Activated naive CD4-positive, alpha-beta T cell (primary cell): ENCODE data around the gene ECHS1.
"Not testable (repeated sequence)": the region's sequence is repeated elsewhere in the genome, so short reads cannot be mapped to it uniquely, and the experiment has no call there.

Experiments
- DNase-seq, 4 experiments: peaks; one replicate each; lab custom pipeline; 2025; lab: John Stamatoyannopoulos, UW

The ECHS1 gene

GRCh38 chr10:133373174-133374090 is at the start of gene ECHS1:
TSS of gene ECHS1 (minus strand) at chr10:133373354. CDS start at chr10:133373333, 21 bp downstream.
- DNase-seq = peak; percentile 66 to 91 (median 76)

DNA sequence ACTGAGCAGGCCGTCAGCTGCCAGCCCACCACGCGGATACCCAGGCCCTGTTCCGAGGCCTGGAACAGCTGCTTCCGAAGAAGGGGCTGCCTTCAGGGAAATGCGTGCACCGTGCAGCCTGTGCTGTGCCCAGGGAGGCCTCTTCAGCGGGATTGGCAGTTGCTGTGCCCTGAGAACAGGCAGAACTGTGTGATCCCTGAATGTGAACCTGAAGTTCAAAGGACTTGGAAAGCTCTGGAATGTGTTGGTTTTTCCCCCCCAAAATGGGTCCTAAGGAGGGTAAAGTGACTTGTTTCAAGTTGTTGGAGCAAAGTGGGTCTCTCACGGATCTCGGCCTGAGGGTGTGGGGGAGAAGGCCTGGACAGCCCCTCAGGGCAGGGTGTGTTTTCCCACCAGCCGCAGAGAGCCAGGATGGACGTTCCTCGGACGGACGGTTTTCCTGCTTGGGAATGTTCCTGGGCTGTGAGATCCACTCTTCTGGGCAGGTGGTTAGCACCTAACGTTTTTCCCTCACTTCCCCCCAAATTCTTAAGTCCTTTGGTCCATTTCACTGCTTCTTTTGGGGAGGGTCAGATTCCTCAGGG is 49.2 kb upstream of the ECHS1 start:
- no peak for DNase-seq

DNA sequence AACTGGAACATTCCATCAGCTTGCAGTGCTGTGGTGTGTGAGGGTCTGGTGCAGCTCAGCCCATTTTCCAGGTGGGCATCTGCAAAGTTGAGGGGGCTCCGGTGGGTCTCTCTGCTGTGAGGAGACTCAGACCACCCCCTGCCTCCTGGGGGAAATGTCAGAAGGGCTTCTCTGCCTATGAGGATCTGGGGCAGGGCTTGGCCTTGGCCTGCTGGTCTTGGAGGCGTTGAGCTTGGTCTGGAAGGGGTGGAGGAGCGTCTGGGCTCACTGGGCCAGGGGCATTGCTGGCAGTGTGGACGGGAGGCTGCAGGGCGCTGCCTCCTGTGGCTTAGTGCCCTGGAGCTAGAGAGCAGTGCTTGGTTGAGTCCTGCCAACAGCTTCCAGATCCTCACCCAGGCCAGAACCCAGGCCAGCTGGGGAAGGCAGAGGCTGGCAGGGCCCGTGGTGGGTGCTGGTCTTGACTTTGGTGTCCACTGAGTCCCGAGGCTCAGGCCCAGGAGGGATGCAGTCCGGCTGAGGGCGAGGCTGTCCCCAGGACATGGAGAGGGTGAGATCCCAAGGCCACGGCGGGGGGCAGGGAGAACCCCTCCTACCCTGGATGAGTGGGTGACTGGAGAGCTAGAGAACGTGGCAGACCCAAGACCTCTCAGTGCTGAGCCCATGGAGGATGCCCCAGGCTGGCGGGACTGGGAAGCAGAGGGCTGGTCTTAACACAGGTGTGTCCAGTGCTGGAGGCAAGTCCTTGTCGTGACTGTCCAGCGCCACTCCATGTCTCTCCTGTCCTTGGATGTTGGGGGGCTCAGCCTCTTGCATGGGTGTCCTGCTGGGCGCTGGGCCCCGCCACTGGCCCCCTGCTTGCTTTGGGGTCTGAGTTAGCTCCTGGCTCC is 48.4 kb upstream of the ECHS1 start:
- DNase-seq = no peak

GRCh38 chr10:133420579-133420978 is 47.4 kb upstream of the ECHS1 start:
- no peak for DNase-seq

GRCh38 chr10:133420028-133420427 is 46.9 kb upstream of the ECHS1 start:
- DNase-seq = no peak

GRCh38 chr10:133419211-133419950 is 46.2 kb upstream of the ECHS1 start:
- no peak for DNase-seq

- DNase-seq = no peak
Observed at GRCh38 chr10:133418289-133418993, 45.3 kb upstream of the ECHS1 start.

DNA sequence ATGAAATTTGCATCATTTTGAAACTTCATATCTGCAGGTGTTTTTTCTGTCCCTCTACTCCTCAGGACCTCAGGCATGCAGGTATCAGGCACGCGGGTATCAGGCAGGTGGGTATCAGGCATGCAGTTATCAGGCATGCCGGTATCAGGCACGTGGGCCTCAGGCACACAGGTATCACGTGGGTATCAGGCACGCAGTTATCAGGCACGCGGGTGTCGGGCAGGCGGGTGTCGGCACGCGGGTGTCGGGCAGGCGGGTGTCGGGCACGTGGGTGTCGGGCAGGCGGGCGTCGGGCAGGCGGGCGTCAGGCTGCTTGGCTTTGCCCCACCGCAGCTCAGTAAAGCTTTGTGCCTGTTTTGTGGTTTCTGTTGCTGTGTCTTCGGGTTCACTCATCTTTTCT is 42.6 kb upstream of the ECHS1 start:
- DNase-seq = no peak

GRCh38 chr10:133414401-133414800 is 41.2 kb upstream of the ECHS1 start:
- DNase-seq = not testable (repeated sequence)

- DNase-seq = no peak
Observed at GRCh38 chr10:133412381-133412711, 39.2 kb upstream of the ECHS1 start.

DNA sequence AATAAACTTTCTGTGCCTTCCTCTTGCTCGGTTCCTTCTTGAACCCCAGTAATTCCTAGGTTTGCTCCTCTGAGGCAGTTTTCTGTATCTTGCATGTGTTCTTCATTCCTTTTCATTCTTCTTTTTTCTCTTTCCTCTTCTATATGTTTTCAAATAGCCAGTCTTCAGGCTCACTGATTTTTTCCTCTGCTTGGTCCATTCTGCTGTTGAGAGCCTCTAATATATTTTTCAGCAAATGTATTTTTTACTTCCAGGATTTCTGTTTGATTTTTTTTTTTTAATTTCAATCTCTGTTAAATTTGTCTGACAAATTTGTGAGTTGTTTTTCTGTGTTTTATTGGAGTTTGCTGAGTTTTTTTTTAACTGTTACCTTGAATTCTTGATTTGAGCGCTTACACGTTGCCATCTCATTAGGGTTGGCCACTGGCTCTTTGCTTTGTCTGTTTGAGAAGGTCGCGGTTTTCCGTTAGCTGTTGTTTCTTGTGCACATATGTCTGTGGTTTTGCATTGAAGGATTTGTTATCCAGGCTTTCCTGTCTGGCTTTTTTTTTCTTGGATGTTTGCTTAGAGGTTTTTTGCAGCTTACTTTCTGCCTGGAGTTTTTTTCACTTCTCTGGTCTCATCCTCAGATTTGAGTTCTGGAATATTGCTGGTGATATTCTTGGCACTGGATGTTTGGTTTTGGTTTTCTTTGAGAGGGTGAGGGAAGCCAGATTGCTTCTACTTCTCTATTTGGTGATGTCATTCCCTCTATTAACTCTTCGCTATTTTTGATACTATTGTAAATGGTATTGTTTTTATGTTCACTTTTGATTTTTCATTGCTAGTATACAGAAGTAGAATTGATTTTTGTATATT is 38.6 kb upstream of the ECHS1 start:
- no peak for DNase-seq

DNA sequence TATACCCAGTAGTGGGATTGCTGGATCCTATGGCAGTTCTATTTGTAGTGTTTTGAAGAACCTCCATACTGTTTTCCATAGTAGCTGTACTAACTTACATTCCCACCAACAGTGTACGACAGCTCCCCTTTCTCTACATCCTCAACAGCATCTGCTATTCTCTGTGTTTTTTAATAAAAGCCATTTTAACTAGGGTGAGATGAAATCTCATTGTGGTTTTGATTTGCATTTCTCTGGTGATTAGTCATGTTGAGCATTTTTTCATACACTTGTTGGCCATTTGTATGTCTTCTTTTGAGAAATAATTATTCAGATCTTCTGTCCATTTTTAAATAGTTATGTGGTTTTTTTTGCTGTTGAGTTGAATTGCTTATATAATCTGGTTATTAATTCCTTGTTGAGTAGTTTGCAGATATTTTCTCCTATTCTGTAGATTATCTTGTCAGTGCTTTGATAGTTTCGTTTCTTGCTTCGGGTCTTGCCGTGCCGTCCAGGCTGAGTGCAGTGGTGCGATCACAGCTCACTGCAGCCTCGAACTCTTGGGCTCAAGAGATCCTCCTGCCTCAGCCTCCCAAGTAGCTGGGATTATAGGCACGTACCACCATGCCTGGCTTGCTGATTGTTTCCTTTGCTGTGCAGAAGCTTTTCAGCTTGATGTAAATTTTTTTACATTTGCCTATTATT is 32.8 kb upstream of the ECHS1 start:
- DNase-seq = no peak

DNA sequence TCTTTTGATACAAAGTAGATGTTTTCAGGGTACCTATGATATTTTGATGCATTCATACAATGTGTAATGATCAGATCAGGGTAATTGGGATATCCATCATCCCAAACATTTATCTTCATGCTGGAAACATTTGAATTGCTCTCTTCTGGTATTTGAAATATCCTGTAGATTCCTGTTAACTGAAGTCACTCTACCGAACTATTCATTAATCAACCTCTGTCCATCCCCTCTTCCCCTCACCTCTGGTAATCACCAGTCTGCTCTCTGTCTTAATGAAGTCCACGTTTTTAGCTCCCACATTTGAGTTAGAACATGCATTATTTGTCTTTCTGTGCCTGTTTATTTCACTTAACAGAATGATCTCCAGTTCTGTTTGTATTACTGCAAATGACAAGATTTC is 32.1 kb upstream of the ECHS1 start:
- no peak for DNase-seq

DNA sequence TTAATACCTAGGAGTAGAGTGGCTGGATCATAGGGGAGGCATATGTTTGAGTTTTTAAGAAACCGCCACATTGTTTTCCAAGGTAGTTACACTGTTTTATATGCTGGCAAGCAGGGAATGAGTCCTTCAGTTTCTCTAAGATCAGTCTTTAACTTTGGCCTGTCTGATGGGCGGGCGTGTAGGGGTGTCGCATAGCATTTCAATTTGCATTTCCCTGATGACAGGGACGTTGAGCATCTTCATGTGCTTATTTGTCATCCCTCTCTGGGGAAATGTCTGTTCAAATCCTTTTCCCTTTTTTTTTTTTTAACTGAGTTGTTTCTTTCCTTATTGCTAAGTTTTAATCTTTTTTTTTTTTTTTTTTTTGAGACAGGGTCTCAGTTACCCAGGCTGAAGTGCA is 30.6 kb upstream of the ECHS1 start:
- no peak for DNase-seq

DNA sequence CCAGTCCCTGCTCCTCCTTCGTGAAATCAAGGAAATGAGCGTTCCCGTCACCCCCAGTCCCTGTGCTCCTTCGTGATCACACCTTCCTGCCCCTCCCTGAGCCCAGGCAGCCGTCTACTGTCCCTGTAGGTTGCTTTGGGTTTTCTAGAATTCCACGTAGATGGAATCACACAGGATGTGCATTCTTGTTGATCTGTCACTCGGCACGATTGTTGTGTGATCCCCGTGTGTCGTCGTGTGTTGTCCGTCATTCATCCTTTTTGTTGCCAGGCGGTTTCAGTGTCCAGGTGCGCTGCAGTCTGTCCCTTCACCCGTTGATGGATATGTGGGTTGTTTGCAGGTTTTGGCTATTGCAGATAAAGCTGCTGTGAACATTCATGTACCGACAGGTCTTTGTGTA is 30.2 kb upstream of the ECHS1 start:
- no peak for DNase-seq

DNA sequence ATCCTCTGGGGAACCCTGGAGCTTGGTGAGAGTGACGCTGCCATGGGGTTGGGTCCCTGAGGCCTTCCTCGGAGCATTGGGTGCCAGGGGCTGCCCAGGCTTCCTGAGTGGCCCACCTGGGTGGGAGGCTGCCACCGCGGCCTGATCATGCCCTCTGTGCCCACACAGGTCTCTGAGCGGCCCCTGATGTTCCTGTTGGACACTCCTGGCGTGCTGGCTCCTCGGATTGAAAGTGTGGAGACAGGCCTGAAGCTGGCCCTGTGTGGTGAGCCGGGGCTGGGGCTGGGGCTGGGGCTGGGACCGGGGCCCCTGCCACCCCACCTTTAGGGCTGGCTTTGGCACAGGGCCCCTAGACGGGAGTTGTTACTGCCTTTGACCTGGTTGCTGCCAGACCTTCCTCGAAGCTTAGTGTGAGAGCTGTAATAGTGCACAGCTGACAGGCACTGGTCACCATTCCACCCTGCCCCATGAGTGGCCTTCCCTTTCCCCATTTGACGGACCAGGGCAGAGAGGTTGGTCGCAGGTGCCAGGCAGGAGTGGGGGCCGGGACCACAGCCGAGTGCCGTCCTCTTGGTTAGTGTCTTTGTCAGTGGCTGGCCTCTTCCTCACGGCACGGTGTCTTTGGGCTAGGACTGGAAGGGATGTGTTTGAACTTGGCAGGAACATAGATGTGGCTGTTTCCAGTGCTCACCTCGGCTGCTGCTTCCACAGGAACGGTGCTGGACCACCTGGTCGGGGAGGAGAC is 29.0 kb upstream of the ECHS1 start:
- DNase-seq = no peak

GRCh38 chr10:133401500-133401899 is 28.3 kb upstream of the ECHS1 start:
- no peak for DNase-seq

DNA sequence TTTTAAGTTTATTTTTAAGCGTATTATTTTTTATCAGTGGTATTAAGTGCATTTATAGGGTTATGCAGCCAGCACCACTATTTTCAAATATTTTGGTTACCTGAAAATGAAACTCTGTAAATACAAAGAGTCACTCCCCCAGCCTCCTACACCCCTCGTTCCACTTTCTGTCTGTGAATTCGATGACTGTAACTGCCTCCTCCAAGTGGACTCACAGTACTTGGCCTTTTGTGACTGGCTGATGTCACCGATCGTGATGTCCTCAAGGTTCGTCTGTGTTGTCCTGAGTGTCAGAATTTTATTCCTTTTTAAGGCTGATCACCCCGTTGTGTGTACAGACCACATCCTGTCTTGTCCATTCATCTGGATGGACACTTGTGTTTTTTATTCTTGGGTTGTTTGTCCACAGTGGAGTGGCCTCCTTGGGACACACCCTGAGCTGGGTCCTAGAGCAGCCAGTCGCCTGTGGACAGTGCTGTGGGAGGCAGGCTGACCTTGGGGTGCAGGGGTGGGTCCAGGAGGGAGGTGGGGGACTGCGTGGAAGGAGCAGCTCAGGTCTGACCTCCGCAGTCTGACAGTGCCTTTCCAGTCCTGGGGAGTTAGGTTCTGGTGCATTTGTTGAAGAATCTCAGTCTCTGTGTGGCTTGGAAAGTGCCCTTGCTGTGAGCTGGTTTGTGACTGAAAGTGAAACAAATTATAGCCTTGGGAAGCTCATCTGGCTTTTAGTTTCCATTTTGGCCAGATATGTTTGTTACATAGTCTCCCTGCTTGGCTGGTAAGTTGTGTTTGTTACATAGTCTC is 27.7 kb upstream of the ECHS1 start:
- no peak for DNase-seq
